H9 (cell line): Measurements from ENCODE around the gene ORM2. TPM values are rescaled to one million over a fixed set of nuclear protein-coding genes. Genes with fewer than 3 reads are reported as not detected.

Experiments
- DNase-seq: peaks from one replicate; pipeline ENCODE4 v3.0.0-alpha.2; 2017
- H2AFZ ChIP-seq: one replicate; pipeline ENCODE4 v1.6.1; 2013; ENCODE audit warnings: mild to moderate bottlenecking, low read length, control low read depth, moderate library complexity
- H2AK5ac ChIP-seq: 2 replicates; pipeline ENCODE4 v1.6.1; 2013; ENCODE audit warnings: low read length, control low read depth, mixed read lengths; ENCODE audit not compliant: insufficient read length
- H2BK120ac ChIP-seq: one replicate; pipeline ENCODE4 v1.6.1; 2013; ENCODE audit warnings: low read depth, mild to moderate bottlenecking, low read length, control low read depth, inconsistent platforms; ENCODE audit not compliant: poor library complexity, severe bottlenecking
- H2BK12ac ChIP-seq: 2 replicates; pipeline ENCODE4 v1.6.1; 2013; ENCODE audit warnings: low read length, control low read depth, mixed read lengths, low read depth; ENCODE audit not compliant: insufficient read length
- H2BK15ac ChIP-seq: 2 replicates; pipeline ENCODE4 v1.6.1; 2013; ENCODE audit warnings: low read depth, low read length, control low read depth
- H2BK20ac ChIP-seq: one replicate; pipeline ENCODE4 v1.6.1; 2013; ENCODE audit warnings: low read depth, mild to moderate bottlenecking, low read length, control low read depth, inconsistent platforms; ENCODE audit not compliant: poor library complexity, severe bottlenecking
- H2BK5ac ChIP-seq: 2 replicates; pipeline ENCODE4 v1.6.1; 2013; ENCODE audit warnings: low read length, control low read depth, mixed read lengths; ENCODE audit not compliant: insufficient read length
- H3K14ac ChIP-seq: 2 replicates; pipeline ENCODE4 v1.6.1; 2013; ENCODE audit warnings: low read length, control low read depth; ENCODE audit not compliant: insufficient read depth
- H3K18ac ChIP-seq: 2 replicates; pipeline ENCODE4 v1.6.1; 2013; ENCODE audit warnings: low read depth, mild to moderate bottlenecking, mixed read lengths, low read length, control low read depth; ENCODE audit not compliant: insufficient read length
- H3K23ac ChIP-seq: 2 replicates; pipeline ENCODE4 v1.6.1; 2013; ENCODE audit warnings: low read length, control low read depth, mixed read lengths, low read depth; ENCODE audit not compliant: insufficient read length
- H3K23me2 ChIP-seq: 2 replicates; pipeline ENCODE4 v1.6.1; 2013; ENCODE audit warnings: low read depth, mild to moderate bottlenecking, mixed read lengths, low read length, control low read depth; ENCODE audit not compliant: insufficient read length, poor library complexity, severe bottlenecking
- H3K27ac ChIP-seq: 2 replicates; pipeline ENCODE4 v1.5.1; 2013; ENCODE audit warnings: low read length, control low read depth, mixed read lengths, low read depth; ENCODE audit not compliant: insufficient read length
- H3K27me3 ChIP-seq: 2 replicates; pipeline ENCODE4 v1.6.1; 2013; ENCODE audit warnings: low read length, control low read depth, inconsistent platforms; ENCODE audit not compliant: insufficient read depth
- H3K4ac ChIP-seq: 2 replicates; pipeline ENCODE4 v1.6.1; 2013; ENCODE audit warnings: low read depth, mild to moderate bottlenecking, control low read depth, inconsistent platforms, low read length, moderate library complexity
- H3K4me1 ChIP-seq: 2 replicates; pipeline ENCODE4 v1.6.1; 2013; ENCODE audit warnings: low read length, control low read depth, inconsistent platforms; ENCODE audit not compliant: insufficient read depth
- H3K4me2 ChIP-seq: 2 replicates; pipeline ENCODE4 v1.6.1; 2013; ENCODE audit warnings: low read length, control low read depth, mixed read lengths; ENCODE audit not compliant: insufficient read length, insufficient read depth
- H3K56ac ChIP-seq: 2 replicates; pipeline ENCODE4 v1.6.1; 2013; ENCODE audit warnings: low read depth, mild to moderate bottlenecking, mixed read lengths, low read length, control low read depth; ENCODE audit not compliant: insufficient read length
- H3K79me1 ChIP-seq: 2 replicates; pipeline ENCODE4 v1.6.1; 2013; ENCODE audit warnings: low read depth, mild to moderate bottlenecking, moderate library complexity, low read length, control low read depth, inconsistent platforms; ENCODE audit not compliant: insufficient read depth, poor library complexity, severe bottlenecking
- H3K79me2 ChIP-seq: 2 replicates; pipeline ENCODE4 v1.6.1; 2013; ENCODE audit warnings: low read length, control low read depth, inconsistent platforms; ENCODE audit not compliant: insufficient read depth
- H3K9ac ChIP-seq: 2 replicates; pipeline ENCODE4 v1.6.1; 2013; ENCODE audit warnings: low read length, control low read depth, mixed read lengths; ENCODE audit not compliant: insufficient read length; ENCODE audit errors: extremely low read depth
- H3K9me3 ChIP-seq: one replicate; pipeline ENCODE4 v1.6.1; 2013; ENCODE audit warnings: low read depth, low read length, inconsistent platforms; ENCODE audit not compliant: control insufficient read depth
- H3T11ph ChIP-seq: one replicate; pipeline ENCODE4 v1.6.1; 2013; ENCODE audit warnings: mild to moderate bottlenecking, low read length, control low read depth, inconsistent platforms
- H4K20me1 ChIP-seq: one replicate; pipeline ENCODE4 v1.6.1; 2013; ENCODE audit not compliant: control insufficient read depth, insufficient read length, insufficient read depth
- H4K5ac ChIP-seq: 2 replicates; pipeline ENCODE4 v1.6.1; 2013; ENCODE audit warnings: low read depth, mild to moderate bottlenecking, mixed read lengths, low read length, control low read depth; ENCODE audit not compliant: insufficient read length
- H4K8ac ChIP-seq: replicated peaks from 2 replicates; pipeline ENCODE4 v1.6.1; 2013; ENCODE audit warnings: low read length, control low read depth, mixed read lengths, low read depth; ENCODE audit not compliant: insufficient read length
- H4K91ac ChIP-seq: 2 replicates; pipeline ENCODE4 v1.6.1; 2013; ENCODE audit warnings: low read depth, mild to moderate bottlenecking, moderate library complexity, mixed read lengths, low read length, control low read depth; ENCODE audit not compliant: insufficient read length
- H3K27ac Mint-ChIP-seq, 3 experiments: 2 replicates in 2 of 3; 3 replicates in 1 of 3; pipeline ENCODE4 v1.8.0; 2020 to 2021; ENCODE audit warnings: mixed read lengths in 3 of 3, mild to moderate bottlenecking in 1 of 3, moderate library complexity in 1 of 3
- H3K27me3 Mint-ChIP-seq: 2 replicates; pipeline ENCODE4 v1.8.0; 2021; ENCODE audit warnings: low read depth, mild to moderate bottlenecking, moderate library complexity, mixed read lengths
- H3K36me3 Mint-ChIP-seq, 3 experiments: 2 replicates in 2 of 3; 3 replicates in 1 of 3; pipeline ENCODE4 v1.8.0; 2020 to 2021; ENCODE audit warnings: low read depth in 3 of 3, mixed read lengths in 3 of 3; ENCODE audit not compliant: insufficient read depth in 1 of 3
- H3K4me1 Mint-ChIP-seq, 2 experiments: 2 replicates each; pipeline ENCODE4 v1.8.0; 2020; ENCODE audit warnings: mixed read lengths in 2 of 2
- H3K4me3 Mint-ChIP-seq, 2 experiments: 2 replicates in 1 of 2; 3 replicates in 1 of 2; pipeline ENCODE4 v1.8.0; 2020 to 2021; ENCODE audit warnings: mild to moderate bottlenecking in 2 of 2, mixed read lengths in 2 of 2, moderate library complexity in 1 of 2
- H3K9me3 Mint-ChIP-seq, 2 experiments: 2 replicates in 1 of 2; 3 replicates in 1 of 2; pipeline ENCODE4 v1.8.0; 2020; ENCODE audit warnings: mild to moderate bottlenecking in 2 of 2, mixed read lengths in 2 of 2, moderate library complexity in 1 of 2
- WGBS: extraction: QIAGEN DNeasy Blood & Tissue Kit; methylation state at CpG from one replicate; pipeline ENCODE4 v1.1.7; 2013; ENCODE audit warnings: missing lambda C conversion rate, low lambda C conversion rate, mixed read lengths; ENCODE audit not compliant: insufficient read length; ENCODE audit errors: extremely low coverage; 5-methylcytosine and 5-hydroxymethylcytosine counted together
- total RNA-seq: library from RNA; stranded (reverse); gene quantifications from 2 replicates; pipeline ENCODE4 v1.2.1, GENCODE V29; 2021
- TF ChIP-seq, protein P1 (sequence below): fragments of 200-600 bp; sonication (generic); conservative IDR thresholded peaks from 3 replicates; pipeline ENCODE4 v1.8.0; 2021; ENCODE audit warnings: antibody characterized with exemption, mild to moderate bottlenecking

The ORM2 gene
- total RNA-seq, 1 experiment from 2014 or later = 1.2 TPM

DNA sequence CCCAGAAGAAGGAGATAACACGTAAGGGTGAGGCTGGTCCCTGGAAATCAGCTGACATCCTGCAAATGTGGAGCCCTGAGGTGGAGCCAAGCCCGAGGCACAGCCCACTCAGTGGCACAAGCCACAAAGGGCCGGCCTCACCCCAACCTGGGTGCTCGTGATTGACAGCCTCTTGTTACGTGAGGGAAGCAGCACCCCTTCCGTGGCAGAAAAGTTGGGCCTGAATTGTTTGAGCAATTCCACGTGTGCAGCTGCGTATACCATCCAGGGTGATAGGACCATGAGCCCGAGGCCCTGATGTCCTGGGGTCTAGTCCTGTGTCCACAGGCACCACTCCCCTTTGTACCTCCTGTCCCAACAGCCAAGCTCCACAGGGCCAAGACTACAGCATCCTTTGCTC, 4.8 kb downstream of the ORM2 start:
- H4K8ac ChIP-seq = no peak overlapping the region
- no peak overlapping the region for H2BK12ac ChIP-seq
- no peaks in the 10 kb centered on the region for H3K79me2 ChIP-seq
- no peak overlapping the region for H3K4me2 ChIP-seq
- Mint-ChIP-seq H3K27me3 (peaks cover 4% of the 10 kb centered on the region), H3K4me3 (no peak overlapping the region), H3K27ac (no peak overlapping the region), H3K36me3 (peaks cover 27 to 36% (median 32%) of the 10 kb centered on the region in 3 experiments; a peak in 6 of 7 replicates), H3K9me3 (no peaks in the 10 kb centered on the region; a peak in 1 of 5 replicates), H3K4me1 (0 out of 4 replicates have a peak, but pooled peaks cover 0 to 2% of the 10 kb centered on the region in 2 experiments)
- no peak overlapping the region for H2BK120ac ChIP-seq
- H3K18ac ChIP-seq = no peak overlapping the region
- no peak overlapping the region for H3T11ph ChIP-seq
- no peak overlapping the region for H3K4ac ChIP-seq
- no peak overlapping the region for H3K27ac ChIP-seq
- H4K91ac ChIP-seq = no peak overlapping the region
- H3K56ac ChIP-seq = no peak overlapping the region
- no peak overlapping the region for H2AFZ ChIP-seq
- no CpG with 5 or more reads among the region's 9 CpGs for WGBS
- H4K20me1 ChIP-seq = no peaks in the 10 kb centered on the region
- H2BK20ac ChIP-seq = no peak overlapping the region
- no peak overlapping the region for H3K14ac ChIP-seq
- H3K4me1 ChIP-seq = no peaks in the 10 kb centered on the region
- TF ChIP-seq, protein P1, sequence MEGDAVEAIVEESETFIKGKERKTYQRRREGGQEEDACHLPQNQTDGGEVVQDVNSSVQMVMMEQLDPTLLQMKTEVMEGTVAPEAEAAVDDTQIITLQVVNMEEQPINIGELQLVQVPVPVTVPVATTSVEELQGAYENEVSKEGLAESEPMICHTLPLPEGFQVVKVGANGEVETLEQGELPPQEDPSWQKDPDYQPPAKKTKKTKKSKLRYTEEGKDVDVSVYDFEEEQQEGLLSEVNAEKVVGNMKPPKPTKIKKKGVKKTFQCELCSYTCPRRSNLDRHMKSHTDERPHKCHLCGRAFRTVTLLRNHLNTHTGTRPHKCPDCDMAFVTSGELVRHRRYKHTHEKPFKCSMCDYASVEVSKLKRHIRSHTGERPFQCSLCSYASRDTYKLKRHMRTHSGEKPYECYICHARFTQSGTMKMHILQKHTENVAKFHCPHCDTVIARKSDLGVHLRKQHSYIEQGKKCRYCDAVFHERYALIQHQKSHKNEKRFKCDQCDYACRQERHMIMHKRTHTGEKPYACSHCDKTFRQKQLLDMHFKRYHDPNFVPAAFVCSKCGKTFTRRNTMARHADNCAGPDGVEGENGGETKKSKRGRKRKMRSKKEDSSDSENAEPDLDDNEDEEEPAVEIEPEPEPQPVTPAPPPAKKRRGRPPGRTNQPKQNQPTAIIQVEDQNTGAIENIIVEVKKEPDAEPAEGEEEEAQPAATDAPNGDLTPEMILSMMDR = no peak
- no peak overlapping the region for H3K23ac ChIP-seq
- DNase-seq = no peak
- no peak overlapping the region for H4K5ac ChIP-seq
- no peaks in the 10 kb centered on the region for H3K9me3 ChIP-seq
- H3K9ac ChIP-seq = no peak overlapping the region
- no peaks in the 10 kb centered on the region for H3K23me2 ChIP-seq
- no peak overlapping the region for H2BK15ac ChIP-seq
- no peaks in the 10 kb centered on the region for H3K27me3 ChIP-seq
- no peaks in the 10 kb centered on the region for H3K79me1 ChIP-seq
- no peak overlapping the region for H2AK5ac ChIP-seq
- no peak overlapping the region for H2BK5ac ChIP-seq
